GM21447 (cell line): ENCODE measurements around the gene SLC39A3.

Source experiments
- ATAC-seq: cut with Tn5 transposase; IDR thresholded peaks from one replicate; pipeline ENCODE4 v1.9.1; 2021; ENCODE audit not compliant: unreplicated experiment

The SLC39A3 gene

GRCh38 chr19:2706251-2706650, 33.6 kb downstream of the SLC39A3 start:
- ATAC-seq = no peak

DNA sequence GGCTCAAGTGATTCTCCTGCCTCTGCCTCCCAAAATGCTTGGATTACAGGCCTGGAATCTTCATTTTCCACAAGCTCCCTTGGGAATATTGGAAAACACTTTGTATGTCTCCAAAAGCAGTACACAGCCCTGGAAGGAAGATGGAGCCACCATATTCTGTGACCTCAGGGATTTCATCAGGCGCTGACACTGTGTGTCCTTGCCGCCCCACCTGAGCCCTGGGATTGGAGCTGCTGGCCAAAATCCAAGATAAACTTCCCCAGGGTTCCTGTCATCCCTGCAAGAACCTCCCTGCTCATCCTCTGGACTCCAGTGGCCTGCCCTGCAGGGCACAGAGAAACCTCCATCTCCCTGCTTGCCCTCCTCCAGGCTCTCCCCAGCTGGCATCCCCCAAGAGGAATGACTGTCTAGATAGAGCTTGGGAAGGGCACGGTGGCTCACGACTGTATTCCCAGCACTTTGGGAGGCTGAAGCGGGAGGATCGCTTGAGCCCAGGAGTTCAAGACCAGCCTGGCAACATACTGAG, 36.1 kb downstream of the SLC39A3 start:
- ATAC-seq = no peak

DNA sequence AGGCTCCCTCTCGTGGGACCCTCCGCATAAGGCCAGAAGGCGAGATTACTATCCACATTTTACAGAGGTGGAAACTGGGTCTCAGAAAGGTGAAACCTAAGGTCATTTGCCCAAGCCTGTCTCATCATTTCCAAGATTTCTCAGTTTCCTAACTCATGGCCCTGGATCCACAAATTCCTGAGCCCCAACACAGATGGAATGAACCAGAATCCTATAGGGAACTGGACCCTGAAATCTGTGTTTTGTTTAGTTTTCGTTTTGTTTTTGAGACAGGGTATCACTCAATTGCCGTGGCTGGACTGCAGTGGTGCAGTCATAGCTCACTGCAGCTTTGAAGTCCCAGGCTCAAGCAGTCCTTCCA, 36.8 kb downstream of the SLC39A3 start:
- no peak for ATAC-seq

DNA sequence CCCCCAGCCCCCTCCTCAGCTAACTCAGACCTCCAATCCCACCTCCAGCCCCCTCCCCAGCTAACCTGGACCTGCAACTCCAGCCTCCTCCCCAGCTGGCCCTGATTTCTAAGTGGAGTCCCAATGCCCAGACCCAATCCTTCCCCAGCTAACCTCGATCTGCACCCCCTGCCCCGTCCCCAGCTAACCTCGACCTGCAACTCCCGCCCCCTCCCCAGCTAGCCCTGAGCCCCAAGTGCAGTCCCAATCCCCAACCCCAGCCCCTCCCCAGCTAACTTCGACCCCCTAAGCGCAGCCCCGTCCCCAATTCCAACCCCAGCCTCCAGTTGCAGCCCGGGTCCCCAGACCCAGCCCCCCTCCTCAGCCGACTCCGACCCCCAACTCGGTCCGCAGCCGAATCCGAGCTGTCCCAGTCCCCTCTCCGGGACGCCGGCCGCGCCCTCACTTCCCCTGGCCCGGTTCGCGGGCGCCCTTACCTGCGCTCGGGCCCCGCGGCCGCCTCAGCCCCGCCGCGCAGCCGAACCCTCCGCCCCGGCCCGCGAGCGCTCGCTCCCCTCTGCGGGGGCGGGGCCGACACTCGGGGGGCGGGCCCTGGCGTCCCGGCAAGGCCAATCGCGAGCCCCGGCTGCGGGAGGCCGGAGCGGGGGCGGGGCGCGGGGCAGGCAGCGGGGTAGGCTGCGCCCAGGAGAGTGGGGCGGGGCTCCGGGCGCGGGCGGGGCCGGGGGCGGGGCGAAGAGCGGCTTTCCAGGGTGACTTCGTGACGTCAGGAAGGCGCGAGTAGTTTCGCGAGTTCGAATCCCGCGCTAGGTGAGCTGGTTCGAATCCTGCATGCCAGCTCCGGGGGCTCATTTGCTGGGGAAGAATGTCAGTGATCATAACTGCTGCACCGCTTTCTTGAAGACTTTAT, 37.4 kb downstream of the SLC39A3 start, which contains the start of gene GNG7:
TSS of gene GNG7 (minus strand) at position 525 of the 907 bp plus-strand sequence. CDS start 182,006 bp downstream, outside the sequence.
- ATAC-seq = no peak

GRCh38 chr19:2701361-2702169, 38.3 kb downstream of the SLC39A3 start:
- ATAC-seq = no peak

- ATAC-seq = no peak
Observed at GRCh38 chr19:2700660-2701360, 39.0 kb downstream of the SLC39A3 start.

DNA sequence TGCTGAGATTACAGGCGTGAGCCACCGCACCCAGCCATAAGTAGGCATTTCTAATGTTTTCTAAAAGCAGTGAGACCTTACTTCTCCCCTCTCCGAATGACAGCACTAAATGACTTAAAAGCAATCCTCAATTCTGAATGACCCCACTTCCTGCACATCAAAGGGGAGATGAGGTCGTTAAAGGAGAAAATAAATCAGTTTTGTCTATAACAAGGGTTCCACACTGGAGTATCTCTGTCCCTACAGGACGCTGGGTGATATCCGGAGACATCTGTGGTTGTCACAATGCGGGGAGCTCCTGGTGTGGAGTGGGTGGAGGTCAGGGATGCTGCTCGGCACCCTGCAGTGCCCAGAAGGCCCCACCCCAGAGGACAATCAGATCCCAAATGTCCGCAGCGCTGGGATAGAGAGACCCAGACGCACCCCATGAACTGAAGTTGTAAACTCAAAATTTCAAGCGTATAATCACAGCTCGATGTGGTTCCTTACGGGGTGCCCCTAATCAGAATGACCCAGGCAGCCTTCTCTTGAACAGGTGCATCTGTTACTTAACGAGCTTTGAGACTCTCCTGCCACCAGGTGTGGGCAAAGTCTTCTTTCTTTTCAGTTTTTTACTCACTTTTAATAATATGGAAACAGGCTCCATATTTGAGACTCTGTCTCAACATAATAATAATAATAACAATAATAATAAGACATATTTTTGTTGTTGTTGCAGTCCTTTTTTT, 40.2 kb downstream of the SLC39A3 start:
- ATAC-seq = no peak

DNA sequence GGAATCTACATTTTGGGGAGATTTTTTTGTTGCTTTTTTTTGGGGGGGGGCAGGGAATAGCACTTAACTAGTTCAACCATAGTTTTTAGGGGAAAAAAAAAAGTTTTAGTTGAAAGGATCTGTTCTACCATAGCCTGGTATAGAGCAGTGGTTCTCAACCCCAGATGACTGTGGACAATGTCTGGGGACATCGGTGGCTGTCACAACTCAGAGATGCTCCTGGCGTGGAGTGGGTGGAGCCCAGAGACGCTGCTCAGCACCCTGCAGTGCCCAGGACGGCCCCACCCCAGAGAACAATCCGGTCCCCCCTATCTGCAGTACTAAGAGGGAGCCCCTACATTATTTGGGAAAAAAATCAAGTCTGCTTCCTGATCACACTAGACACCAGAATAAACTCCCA, 45.6 kb downstream of the SLC39A3 start:
- no peak for ATAC-seq

GRCh38 chr19:2693492-2694160, 46.2 kb downstream of the SLC39A3 start:
- ATAC-seq = no peak

GRCh38 chr19:2691951-2692350, 47.9 kb downstream of the SLC39A3 start:
- ATAC-seq = no peak

DNA sequence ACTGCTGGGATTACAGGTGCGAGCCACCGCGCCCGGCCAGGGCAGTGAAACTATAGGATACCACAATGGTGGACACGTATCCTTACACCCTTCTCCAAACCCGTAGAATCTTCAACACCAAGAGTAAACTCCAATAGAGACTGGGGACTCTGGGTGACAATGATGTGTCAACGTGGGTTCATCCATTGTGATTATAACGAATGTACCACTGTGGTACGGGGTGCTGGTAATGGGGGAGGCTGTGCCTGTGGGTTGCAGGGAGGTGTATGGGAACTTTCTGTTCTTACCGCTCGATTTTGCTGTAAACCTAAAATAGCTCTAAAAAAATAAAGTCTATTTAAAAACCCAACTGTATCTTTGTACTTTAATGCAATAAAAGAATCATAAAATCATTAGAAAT, 49.0 kb downstream of the SLC39A3 start:
- ATAC-seq = no peak

DNA sequence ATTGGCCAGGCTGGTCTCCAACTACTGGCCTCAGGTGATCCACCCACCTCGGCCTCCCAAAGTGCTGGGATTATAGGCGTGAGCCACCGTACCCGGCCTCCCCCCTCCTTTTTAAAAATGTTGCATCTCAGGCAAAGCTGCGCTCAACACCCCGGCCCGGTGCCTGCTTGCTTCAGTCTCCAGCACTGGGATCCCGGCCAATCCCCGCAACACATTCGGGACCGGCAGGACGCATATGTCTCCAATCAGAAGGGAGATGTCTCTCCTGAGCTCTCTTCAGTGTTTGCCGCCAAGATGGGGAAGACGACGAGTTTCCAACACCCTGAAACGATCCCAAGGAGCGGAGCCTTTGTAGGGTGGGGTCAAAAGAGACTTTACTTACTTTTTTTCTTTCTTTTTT, 53.5 kb downstream of the SLC39A3 start:
- ATAC-seq = no peak

DNA sequence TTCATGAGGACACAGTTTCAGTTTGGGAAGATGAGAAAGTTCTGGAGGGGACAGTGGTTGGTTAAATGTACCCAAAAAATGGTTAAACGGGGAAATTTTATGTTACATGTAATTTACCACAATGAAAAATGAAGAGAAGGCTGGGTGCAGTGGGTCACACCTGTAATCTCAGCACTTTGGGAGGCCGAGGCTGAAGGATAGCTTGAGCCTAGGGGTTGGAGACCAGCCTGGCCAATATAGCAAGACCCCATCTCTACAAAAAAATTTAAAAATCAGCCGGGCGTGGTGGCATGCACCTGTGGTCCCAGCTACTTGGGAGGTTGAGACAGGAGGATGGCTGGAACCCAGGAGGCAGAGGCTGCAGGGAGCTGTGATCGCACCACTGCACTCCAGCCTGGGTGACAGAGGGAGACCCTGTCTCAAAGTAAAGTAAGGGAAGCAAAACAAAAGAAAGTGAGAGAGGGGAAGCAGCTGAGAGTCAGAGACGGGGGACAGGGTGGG, 54.6 kb downstream of the SLC39A3 start:
- ATAC-seq = no peak

- ATAC-seq = no peak
Observed at GRCh38 chr19:2683430-2684003, 56.3 kb downstream of the SLC39A3 start.
